Ureter (tissue), 1 donor: ENCODE measurements around the gene BMPER. TPM values are rescaled to one million over a fixed set of nuclear protein-coding genes. Genes with fewer than 3 reads are reported as not detected.

Source experiments
- DNase-seq: peaks from one replicate; pipeline ENCODE4 v3.0.0-alpha.2; 2020; ENCODE audit warnings: low spot score
- total RNA-seq: library from RNA; stranded (reverse); gene quantifications from one replicate; pipeline ENCODE4 v1.2.4, GENCODE V29; 2023
- donor health status: DM: yes; HTN: yes; CAD: no.

Gene BMPER
- total RNA-seq, 1 donor from 2014 or later = 6.8 TPM

DNA sequence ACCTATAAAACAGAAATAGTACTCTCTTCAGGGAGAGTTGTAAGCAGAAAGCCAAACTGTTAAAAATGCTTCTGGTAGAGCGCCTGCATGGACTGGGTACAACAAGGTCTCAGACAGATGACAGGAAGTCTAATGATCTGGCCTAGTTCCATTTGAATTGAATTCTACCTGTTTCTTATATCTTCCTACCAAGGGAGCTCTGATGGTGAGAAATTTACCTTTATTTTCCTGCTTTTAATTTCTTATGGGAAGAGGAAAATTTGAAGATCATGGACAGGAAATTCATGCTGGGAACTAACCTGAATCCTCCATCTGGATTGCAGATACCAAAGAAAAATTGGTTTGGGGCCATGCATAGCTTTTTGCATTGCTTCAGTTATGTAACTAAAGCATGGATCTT lies 63.3 kb downstream of the BMPER start:
- no peak for DNase-seq

DNA sequence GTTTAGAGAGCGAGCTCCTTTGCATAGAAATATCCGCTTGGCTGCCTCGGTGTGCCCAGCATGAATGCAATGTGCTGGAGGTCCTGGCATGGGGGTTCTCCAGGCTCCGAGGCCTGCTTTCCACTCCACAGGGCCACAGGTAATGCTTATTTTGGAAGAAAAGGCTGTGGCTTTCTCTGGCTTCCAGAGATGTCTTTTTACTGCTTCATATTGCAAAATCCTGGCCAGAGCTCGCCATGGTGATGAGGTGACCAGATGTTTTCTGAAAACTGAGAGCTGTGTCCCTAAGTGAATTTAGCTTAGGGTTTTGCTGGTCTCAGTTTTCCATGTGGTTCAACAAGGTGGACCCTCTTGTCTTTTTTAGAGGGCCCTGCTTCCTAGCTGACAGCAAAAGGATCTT lies 65.2 kb downstream of the BMPER start:
- DNase-seq = no peak

- DNase-seq = no peak
Observed at GRCh38 chr7:33971106-33971505, 65.8 kb downstream of the BMPER start.

DNA sequence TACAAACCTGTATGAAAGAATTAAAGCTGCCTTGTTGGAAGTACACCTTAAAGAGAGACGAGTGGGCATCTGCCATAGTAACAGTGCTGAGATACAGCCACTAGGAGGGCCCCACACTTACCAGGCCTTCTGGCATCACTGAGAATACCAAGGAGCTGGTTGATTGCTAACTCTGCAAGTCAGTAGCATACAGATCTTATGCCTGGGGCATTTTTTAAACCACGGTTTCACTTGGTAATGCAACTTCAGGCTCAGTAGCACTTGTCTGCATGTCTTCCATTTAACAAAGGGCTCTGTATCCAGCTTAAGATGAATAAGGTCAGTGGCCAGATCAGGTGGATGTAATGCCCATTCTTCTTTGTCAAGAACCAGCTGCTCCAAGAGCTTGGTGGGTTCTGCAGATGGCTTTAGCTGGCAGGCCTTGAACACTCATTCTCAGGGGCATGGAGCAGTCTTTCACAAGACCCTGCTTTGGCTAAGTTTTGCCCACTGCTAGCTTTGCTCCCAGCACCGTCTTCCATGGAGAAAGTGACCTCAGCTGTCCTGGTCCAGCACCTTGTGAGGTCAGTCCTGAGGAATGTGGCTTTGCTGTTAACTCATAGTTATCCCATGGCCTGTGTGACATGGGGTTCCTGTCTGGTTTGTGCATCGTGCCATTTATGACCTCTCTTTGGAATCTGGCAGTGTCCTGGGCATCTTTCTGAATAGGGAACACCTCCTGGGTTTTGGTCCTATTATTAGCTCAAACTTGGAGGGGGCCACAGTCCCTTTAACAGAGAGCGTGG lies 68.1 kb downstream of the BMPER start:
- no peak for DNase-seq

GRCh38 chr7:33979300-33979806 lies 74.0 kb downstream of the BMPER start:
- no peak for DNase-seq

- DNase-seq = no peak
Observed at GRCh38 chr7:33979807-33980355, 74.5 kb downstream of the BMPER start.

DNA sequence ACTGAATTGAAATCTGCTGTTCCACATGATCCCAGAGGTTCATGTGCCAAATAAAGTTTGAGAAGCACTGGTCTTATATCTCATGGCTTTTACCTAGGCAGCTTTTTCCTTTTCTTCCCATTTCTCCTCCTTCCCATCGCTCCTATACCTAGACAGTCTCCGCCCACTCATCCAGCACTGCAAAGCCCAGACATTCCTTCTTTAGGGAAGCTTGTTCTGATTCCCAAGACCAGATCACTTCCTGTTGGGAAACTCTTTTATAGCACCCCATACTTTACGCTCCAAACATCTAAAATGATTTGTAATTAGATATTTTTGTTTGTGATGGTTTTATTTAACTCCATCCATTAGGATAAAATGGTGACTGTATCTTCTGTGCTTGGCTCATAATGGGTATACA lies 75.9 kb downstream of the BMPER start:
- no peak for DNase-seq

DNA sequence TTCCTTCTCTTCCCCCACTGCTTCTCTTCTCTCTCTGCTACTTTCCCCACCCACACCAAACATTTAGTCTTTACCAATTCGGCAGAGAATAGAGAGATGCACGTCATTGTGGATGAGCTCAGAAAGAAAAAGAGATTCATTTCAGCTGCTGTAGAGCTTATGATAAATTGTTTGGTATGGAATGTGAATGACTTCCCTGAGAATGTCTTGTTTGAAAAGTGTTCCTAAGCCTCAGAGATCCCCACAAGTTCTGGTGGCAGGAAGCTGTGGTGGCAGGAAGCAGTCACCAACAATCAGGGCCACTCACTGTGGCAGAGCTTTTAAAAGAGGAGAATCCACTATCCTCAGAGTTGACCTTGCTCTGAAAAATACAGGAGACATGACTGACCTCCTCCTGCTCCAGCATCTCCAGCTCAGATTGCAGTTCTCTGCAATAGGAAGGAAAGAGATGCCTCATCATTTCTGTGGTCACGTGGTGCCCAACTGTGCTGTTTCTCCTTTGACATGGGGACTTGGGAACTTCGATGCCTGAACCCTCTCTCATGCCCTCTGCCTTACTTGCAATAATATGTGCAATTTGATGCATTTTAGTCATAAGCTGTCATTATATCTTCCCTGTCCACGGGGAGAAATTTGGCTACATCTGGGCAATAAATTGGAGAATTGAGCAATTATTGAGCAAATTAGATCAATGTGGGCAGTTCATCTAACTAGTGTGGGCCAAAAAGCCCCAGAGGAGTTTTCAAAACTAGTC lies 76.5 kb downstream of the BMPER start:
- DNase-seq = no peak

DNA sequence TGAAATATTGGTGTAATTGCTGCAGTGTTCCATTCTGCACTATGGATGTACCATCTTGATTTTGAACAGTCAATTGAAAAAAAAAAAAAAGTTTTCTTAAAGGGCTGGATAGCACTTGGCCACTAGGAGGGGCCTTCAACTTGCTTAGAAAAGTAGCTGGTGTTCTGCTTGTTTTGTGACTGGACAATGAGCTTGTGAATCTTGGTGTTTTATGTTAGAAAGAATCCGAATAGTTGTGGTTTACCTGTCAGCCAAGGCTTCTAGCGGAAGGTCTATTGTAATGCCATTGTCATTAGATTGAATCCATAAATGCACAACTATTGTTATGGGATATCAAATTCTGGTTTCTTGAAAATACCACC lies 77.1 kb downstream of the BMPER start:
- DNase-seq = no peak

DNA sequence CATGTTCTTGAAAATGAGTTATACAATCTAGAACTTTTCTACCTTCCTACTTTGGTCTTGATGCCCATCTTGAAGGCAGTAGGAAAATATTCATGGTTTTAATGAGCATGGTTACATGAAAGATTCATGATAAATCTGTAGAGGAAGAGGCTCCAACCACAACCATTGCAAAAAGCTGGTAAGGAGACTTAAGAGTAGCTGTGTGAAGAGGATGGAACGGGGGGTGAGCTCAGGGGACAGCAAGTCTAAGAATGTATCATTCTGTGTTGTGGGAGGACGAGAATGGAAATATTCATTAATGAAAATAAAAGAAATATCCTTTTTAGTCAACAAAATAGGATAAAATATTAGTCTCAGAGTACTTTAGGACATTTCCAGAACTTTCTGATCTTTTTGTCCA lies 81.1 kb downstream of the BMPER start:
- DNase-seq = no peak

DNA sequence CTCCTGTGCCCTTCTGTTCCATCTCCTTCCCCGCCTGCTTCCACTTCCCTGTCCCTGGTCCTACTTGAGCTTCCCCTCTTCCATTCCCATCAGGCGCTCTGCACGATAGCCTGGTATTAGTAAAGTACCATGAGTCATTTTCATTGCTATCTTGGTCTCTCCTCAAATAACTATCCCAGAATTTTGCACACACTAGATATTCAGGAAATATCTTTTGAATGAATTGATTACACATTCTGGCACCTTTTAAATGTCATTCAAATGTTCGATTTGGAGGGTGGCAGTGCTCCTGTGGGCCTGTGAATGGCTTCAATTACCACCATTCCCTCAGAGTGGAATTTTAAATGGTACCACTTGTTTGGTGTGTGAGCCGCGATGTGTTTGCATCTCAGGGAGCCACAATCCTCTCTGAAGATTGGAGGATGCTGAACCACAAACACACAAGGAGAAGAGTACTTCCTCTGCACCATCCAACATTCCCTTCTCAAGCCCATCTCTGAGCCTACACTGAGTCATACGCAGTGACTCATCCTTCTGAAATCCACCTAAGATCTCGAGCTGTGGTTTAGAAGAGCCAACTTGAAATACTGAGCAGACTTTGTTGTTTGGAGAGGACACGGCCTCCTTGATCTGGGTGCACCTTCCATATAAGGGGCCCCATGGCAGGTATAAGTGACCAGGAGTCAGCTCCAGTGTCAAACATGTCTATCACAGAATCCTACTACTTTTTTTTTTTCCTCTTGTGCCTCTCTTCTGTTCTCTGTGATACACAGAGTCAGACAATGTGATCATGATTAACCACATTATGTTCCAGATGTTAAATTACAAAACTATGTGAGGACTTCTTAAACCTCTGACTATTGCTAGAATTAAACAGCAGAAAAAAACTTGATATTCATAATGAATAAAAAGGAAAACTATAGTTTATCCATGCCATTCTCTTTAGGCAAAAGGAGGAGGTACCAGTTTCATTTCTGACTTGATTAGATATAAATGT lies 81.9 kb downstream of the BMPER start:
- DNase-seq = no peak

DNA sequence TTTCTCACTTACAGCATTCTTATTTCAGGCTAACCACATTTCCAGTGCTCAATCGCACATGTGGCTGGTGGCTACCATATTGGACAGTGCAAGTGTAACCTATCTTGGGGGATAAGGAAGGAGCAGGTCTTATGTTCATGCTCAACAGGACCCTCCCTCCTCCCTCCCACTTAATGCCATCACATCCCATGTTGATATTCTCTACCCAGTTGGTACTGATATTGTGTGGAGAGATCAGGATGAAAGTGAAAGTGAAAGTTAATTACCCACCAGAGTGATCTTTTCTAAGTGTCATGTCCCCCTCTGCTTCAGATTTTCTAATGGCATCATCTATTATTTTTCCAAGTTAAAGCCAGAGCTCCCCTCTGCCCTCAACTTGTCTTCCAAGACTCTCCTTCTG lies 91.6 kb downstream of the BMPER start:
- no peak for DNase-seq

- DNase-seq = no peak
Observed at GRCh38 chr7:33998476-33998875, 93.1 kb downstream of the BMPER start.

DNA sequence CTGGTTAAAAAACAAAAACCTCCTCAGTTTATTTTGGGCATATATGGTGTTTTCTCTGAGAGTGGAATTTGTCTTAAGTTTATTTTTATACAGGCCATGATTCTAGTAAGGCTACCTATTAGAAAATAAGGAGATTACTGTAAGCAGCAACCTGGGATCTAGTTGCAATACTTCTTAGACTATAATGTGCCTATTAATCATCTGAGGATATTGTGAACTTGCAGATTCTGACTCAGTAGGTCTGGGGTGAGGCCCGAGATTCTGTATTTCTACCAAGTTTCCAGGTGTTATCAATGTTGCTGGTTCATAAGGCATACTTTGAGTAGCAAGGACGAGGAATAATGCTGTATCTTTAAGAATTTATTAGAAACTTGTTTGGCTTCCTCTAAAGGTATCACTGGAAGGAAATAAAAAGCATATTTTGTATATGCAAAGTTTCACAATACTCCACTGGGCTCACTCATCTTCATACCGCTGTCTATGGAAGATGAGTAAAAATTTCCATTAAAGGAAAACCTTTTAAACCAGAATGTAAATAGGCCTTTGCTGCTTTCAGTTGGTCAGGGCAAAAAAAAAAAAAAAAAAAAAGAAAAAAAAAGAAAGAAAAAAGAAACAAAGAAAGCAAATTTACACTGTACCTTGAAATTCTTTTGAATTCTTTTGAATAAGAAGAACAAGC lies 105.8 kb downstream of the BMPER start:
- DNase-seq = no peak

DNA sequence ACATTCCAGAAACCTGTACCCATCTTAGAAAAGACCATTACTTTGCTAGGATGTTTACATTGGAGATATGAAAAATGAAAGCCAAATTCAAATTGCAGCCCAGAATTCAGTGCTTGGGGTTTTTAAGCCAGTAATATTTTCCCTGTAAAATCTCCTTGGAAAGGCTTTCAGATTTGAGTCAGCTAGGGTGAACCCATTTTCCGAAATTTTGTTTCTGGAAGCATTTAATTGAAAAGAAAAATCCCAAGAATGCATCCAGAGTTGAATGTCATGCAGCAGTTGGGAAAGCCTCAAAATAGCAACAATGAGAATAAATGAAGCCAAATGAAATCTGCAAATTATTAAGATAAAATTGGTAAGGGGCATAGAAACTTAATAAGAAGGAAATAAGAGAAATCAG lies 106.4 kb downstream of the BMPER start:
- DNase-seq = no peak

GRCh38 chr7:34013421-34013820 lies 108.1 kb downstream of the BMPER start:
- no peak for DNase-seq

- no peak for DNase-seq
Observed at GRCh38 chr7:34015651-34016050, 110.3 kb downstream of the BMPER start.

- DNase-seq = no peak
Observed at GRCh38 chr7:34016876-34017275, 111.5 kb downstream of the BMPER start.

DNA sequence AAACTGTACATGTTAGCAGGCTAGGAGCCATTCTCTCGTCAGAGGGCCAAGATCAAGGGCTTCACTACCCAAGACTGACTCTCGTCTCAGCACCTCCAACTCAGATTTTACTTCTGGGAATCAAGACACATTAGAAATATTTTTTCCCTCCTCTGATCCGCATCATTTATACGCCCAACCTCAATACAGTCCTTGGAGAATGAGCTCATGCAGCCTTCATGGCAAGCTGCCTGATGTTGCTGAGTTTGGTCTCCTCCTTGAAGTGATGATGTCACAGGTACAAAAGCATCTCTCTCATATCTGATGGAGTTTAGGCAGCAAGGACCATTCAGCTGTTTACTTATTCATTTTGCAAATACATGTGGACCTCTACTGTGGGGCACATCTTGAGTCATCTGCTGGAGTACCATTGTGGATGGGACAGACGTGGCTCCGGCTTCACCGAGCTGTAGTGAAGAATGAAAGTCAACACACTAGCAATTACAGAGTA lies 114.0 kb downstream of the BMPER start:
- DNase-seq = no peak

GRCh38 chr7:34022626-34023025 lies 117.3 kb downstream of the BMPER start:
- no peak for DNase-seq

DNA sequence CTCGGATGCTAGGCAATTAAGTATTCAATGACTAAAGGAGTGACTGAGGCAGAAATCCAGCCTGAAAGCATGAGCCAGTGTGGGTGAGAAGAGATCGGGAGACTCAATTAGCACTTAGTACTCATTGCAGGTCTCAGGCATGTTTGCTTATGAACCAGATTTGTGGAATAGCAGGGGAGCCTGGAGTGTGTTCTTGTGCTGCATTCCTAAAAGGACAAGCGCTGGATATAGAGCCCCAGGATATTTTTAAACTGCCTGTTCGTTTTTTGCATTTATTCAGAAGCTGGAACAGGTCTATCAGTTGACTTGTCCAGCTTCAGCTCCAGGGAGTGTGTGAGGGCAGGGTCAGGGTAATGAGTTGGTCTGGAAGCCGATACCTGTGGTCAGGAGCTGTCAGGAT lies 120.3 kb downstream of the BMPER start:
- DNase-seq = no peak
